HG03565 (cell line): Measurements from ENCODE around the gene LRCH2.
"Not testable (repeated sequence)": the region's sequence is repeated elsewhere in the genome, so short reads cannot be mapped to it uniquely, and the experiment has no call there.

Source experiments
- ATAC-seq: cut with Tn5 transposase; IDR thresholded peaks from one replicate; pipeline ENCODE4 v1.9.1; 2021; ENCODE audit warnings: mild to moderate bottlenecking, moderate library complexity; ENCODE audit not compliant: unreplicated experiment

The LRCH2 gene

DNA sequence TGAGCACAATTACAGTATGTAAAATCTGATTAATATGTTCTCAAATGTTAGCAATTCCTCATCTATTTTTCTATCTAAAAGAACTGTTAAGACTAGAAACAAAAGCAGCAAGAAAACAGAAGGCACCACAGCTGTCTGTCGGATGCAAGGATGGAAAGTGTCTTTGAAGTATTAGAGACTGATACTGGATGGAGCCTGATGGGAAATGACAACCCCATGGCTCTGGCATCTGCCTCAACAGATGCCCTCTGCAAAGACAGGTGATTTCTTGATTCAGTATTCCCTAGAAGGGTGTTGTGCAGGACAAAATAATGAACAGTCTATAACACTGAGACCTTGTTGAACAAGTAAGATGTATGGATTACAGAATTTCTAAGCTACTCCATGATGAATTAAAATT lies 19.7 kb downstream of the LRCH2 start:
- no peak for ATAC-seq

DNA sequence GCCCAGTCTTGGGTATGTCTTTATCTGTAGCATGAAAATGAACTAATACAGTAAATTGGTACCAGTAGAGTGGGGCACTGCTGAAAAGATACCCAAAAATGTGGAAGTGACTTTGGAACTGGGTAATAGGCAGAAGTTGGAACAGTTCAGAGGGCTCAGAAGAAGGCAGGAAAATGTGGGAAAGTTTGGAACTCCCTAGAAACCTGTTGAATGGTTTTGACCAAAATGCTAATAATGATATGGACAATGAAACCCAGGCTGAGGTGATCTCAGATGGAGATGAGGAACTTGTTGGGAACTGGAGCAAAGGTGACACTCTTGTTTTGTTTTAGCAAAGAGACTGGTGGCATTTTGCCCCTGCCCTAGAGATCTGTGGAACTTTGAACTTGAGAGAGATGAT lies 24.3 kb downstream of the LRCH2 start:
- not testable (repeated sequence) for ATAC-seq

DNA sequence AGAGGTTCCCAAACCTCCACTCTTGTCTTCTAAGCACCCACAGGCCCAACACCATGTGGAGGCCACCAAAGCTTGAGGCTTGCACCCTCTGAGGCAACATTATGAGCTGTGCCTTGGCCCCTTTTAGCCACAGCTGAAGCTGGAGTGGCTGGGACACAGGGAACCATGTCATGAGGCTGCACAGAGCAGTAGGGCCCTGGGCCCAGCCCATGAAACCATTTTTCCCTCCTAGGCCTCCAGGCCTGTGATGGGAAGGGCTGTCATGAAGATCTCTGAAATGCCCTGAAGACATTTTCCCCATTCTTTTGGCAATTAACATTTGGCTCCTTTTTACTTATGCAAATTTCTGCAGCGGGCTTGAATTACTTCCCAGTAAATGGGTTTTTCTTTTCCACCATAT lies 29.9 kb downstream of the LRCH2 start:
- ATAC-seq, result no peak

DNA sequence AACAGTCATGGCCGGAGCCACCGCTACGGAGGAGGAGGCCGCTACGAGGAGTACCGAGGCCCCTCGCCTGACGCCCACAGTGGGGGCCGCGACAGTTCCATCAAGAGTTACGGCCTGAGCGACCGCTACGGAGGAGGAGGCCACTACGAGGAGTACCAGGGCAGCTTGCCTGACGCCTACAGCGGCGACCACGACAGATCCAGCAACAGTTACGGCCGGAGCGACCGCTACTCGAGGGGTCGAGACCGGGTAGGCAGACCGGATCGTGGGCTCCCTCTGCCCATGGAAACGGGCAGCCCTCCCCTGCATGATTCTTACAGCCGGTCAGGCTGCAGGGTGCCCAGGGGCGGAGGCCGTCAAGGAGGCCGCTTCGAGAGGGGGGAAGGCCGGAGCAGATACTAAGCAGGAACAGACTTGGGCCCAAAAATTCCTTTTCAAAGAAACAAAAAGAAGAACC lies 41.6 kb downstream of the LRCH2 start:
- no peak for ATAC-seq

DNA sequence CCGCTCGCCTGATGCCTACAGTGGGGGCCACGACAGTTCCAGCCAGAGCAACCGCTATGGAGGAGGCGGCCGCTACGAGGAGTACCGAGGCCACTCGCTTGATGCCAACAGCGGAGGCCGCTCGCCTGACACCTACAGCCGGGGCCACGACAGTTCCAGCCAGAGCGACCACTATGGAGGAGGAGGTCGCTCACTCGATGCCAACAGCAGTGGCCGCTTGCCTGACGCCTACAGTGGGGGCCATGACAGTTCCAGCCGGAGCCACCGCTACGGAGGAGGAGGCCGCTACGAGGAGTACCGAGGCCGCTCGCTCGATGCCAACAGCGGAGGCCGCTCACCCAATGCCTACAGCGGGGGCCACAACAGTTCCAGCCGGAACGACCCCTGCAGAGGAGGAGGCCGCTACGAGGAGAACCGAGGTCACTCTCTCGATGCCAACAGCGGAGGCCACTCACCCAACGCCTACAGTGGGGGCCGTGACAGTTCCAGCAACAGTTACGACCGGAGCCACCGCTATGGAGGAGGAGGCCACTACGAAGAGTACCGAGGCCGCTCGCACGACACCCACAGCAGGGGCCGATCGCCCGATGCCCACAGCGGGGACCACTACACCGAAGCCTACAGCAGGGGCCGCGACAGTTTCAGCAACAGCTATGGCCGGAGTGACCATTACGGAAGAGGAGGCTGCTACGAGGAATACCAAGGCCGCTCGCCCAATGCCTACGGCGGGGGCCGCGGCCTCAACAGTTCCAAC lies 42.2 kb downstream of the LRCH2 start:
- no peak for ATAC-seq

DNA sequence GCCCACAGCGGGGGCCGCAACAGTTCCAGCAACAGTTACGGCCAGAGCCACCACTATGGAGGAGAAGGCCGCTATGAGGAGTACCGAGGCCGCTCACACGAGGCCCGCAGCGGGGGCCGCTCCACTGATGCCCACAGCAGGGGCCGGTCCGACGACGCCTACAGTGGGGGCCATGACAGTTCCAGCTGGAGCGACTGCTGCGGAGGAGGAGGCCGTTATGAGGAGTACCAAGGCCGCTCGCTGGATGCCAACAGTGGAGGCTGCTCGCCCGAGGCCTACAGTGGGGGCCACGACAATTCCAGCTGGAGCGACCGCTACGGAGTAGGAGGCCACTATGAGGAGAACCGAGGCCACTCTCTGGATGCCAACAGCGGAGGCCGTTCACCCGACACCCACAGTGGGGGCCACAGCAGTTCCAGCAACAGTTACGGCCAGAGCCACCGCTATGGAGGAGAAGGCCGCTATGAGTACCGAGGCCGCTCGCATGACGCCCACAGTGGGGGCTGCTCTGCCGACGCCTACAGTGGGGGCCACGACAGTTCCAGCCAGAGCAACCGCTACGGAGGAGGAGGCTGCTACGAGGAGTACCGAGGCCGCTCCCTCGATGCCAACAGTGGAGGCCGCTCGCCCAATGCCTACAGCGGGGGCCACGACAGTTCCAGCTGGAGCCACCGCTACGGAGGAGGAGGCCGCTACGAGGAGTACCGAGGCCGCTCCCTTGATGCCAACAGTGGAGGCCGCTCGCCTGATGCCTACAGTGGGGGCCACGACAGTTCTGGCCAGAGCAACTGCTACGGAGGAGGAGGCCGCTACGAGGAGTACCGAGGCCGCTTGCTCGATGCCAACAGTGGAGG lies 43.0 kb downstream of the LRCH2 start:
- ATAC-seq, result no peak

DNA sequence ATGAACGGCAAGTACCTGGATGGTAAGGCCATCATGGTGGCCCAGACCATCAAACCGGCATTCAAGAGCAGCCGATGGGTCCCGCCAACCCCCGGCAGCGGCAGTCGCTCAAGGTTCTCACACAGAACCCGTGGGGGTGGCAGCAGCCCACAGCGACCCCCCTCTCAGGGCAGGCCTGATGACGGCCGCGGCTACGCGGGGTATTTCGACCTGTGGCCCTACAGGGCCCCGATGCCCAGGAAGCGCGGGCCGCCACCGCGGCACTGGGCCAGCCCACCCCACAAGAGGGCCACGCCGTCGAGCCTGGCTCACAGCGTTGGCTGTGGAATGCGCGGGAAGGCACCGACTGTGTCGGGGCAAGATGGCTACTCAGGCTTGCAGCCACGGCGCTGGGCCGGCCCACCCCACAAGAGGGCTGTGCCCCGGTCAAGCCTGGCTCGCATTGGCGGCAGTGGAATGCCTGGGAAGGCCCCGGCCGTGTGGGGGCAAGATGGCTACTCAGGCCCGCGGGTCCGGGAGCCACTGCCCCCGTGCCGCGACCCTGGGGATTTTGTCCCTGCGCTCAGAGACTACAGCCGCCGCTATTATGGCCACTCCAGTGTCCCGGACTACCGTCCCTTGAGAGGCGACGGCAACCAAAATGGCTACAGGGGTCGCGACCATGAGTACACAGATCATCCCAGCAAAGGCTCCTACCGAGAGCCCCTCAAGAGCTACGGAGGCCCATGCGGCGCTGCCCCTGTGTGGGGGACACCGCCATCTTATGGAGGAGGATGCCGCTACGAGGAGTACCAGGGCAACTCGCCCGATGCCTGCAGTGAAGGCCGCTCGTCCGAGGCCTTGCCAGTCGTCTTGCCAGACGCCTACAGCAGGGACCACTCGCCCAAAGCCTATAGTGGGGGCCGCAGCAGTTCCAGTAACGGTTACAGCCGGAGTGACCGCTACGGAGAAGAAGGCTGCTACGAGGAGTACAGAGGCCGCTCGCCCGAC lies 44.0 kb downstream of the LRCH2 start:
- no peak for ATAC-seq

DNA sequence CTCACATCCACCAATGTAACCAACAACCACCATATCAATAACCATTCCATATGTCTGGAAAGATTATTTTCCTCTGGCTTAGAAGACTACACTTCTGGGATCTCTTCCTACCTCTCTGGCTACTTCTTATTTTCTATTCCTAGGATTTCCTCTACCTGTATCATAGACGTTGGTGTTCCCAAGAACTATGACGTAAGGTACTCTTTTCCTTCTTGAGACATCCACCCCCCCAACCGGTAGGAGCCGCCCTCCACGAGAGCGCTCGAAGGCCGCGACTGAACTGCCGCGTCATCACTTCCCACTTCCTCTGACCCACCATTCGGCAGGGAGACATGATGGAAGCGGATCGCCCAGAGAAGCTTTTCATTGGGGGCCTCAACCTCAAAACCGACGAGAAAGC lies 44.8 kb downstream of the LRCH2 start, which contains the start of gene RBMXL3:
Gene RBMXL3 (plus strand): TSS at position 301 of the 400 bp plus-strand sequence. CDS start 32 bp downstream, at position 333.
- no peak for ATAC-seq

DNA sequence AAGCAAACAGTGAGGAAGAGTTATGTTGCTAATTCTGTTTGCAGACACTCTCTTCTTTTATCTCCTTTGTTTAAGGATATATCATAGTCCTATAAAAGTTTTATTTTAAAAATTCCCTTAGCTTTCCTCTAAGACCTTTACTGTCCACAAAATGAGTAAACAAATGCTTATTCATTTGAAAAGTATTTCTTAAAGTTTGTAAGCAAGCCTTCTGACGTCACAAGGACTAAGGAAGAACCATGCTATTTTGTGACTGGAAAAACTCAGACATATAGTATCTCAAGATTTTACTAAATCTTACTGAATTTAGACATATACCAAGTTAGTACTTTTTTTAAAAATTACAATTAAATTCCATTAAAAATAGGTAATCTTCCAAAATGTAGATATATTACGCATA lies 49.9 kb downstream of the LRCH2 start:
- ATAC-seq, result no peak

DNA sequence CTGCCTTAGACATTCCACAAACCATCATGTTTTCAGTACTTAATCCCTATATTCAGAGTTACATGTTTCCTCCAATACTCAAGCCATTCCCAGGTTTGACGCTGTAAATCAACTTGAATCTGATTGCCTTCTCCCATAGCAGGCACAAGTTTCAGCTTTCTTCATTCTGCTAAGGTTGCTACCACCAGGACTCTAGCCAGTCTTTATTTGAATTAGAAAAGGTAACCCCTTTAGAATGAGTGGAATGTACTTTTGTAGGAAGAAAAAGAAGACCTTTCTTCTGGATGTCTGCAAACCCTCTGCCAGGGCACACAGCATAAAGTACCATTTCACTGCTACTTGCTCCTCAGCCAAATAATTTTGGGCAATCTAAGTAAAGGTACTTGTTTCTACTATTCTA lies 55.4 kb downstream of the LRCH2 start:
- no peak for ATAC-seq

DNA sequence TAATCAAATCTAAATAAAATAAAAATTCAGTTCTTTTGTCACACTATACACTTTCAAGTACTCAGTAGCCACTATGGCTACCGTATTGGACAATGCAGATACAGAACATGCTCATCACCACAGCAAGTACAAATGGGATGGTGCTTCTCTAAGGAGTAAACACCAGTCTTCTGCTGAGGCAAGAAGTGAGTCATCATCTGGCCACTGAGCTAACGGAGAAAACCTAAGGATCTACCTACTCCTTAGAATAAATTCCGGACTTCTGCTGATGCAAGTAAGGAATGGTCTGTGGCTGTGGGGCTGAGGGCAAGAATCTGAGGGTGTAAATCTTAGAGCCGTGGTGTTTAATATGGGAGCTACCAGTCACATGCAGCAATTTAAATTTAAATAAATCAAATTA lies 56.0 kb downstream of the LRCH2 start:
- ATAC-seq, result no peak

DNA sequence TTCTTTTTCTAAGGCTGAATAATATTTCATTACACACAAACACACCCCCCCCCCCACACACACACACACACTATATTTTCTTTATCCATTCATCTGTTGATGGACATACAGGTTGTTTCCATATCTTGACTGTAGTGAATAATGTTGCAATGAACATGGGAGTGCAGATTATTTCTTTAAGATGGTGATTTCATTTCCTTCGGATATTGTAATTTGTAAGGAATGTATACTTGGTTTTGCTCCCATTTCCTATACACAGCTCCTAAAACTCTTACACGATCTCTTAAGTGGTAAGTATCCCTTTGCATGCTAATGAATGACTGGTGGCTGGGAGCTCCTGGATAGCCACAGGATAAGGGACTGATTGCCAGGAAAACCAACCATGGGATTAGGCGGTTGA lies 59.3 kb downstream of the LRCH2 start:
- no peak for ATAC-seq

DNA sequence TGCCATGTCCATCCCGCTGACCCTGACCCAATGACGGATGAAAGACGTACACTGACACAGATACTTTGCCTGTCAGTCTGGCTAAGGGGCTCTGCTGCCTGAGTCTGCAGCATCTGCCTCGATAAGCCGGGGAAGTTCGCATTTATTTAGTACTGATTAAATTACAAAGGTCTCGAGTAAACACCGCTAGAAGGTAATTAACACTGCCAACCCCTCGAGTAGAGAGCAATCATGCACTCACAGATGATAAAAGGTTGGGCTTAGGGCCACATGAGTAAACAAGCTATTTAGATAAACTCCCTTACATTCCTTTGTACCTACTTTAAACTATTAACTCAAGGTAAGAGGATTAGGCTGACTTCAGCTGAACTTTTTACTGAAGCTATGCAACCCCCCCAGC lies 60.7 kb downstream of the LRCH2 start:
- no peak for ATAC-seq

DNA sequence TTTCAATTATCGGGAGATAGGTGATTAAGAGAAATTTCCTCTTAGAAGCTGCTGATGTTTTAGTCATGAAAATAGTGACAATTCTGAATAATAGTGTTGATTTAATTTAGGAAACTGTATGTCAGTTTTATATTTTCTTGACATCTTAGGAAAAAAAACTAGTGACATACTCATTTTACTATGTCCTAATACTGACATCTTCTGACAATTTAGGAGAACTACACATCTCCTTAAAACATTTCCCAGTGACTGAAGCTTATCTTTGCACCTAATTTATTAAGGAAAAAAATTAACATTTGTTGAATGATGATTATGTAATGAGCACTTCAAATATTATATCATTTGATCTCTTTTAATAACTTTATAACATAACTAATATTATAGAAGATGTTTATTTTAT lies 86.7 kb downstream of the LRCH2 start:
- no peak for ATAC-seq

DNA sequence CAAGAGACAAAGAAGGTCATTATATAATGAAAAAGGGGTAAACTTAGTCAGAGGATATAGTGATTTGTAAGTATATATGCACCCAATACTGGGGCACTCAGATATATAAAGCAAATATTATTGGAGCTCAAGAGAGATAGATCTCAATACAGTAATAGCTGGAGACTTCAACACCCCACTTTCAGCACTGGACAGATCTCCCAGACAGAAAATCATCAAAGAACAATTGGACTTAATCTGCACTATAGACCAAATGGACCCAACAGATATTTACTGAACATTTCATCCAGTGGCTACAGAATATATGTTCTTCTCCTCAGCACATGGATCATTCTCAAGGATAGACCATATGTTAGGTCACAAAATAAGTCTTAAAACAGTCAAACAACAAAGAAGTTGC lies 91.8 kb downstream of the LRCH2 start:
- ATAC-seq, result no peak

DNA sequence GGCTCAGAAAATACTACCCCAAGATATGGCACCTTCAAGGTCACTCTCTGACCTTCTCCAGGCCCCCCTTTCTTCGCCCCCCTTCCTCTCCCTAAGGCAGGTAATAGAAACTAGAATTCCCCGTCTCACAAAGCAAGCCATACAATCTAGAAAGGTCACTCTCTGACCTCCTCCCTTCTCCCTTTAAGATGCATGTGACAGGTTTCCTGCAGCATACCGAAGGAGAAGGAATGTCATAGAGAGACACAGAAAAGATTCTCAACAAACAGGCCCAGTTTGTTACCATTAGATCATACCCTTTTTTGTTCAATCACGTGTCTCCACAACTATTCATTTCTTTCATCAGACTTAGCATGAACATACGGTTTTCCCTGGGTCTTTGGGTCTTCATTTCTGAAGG lies 95.9 kb downstream of the LRCH2 start:
- no peak for ATAC-seq

DNA sequence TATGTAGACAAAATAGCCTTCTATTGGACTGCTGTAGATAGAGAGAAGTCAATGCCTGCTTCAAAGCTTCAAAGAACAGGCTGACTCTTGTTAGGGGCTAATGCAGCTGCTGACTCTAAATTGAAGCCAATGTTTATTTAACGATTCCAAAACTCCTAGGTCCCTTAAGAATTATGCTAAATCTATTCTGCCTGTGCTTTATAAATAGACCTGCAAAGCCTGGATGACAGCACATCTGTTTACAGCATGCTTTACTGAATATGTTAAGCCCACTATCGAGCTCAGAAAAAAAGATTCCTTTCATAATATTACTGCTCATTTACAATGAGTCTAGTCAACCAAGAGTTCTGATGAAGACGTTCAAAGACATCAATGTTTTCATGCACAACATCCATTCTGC lies 99.5 kb downstream of the LRCH2 start:
- ATAC-seq, result no peak

DNA sequence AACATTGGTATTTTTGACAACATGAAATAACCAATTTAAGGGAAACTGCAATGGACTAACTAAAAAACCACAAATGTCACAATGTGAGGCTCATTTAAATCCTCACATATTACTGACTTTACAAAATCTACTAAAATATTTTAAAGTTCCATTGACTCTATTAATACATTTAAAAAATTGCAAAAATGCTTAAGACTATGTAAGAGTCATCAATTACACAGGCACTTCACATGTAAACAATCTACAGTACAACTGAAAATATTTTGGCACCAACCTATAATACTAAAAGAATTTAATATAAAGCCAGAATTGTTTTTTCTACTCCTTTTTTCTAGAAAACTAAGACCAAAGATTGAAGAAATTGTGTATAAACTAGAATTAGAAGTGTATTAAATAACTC lies 121.5 kb downstream of the LRCH2 start:
- no peak for ATAC-seq

DNA sequence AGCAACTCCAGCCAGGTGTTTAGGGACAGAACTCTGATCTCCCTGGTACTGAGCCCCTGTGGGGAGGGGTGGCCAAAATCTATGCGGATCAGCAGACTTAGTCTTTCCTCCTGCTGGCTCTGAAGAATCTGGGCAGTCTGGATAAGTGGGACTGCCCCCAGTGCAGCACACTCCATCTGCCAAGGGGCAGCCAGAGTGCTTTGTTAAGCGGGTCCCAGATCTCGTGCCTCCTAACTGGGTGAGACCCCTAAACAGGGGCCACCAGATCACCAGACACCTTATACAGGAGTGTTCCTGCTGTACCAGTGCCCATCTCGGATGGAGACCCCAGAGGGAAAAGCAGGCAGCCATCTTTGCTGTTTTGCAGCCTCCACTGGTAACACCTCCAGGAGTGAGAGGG lies 135.0 kb downstream of the LRCH2 start:
- ATAC-seq, result no peak

DNA sequence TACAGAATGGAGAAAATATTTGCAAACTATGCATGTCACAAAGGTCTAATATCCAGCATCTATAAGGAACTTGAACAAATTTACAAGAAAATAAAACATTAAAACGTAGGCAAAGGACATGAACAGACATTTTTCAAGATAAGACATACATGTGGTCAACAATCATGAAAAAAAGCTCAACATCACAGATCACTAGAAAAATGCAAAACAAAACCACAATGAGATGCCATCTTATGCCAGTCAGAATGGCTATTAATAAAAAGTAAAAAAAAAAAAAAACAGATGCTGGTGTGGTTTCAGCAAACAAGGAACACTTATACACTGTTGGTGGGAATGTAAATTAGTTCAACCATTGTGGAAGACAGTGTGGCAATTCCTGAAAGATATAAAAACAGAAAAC lies 140.7 kb downstream of the LRCH2 start:
- ATAC-seq, result no peak

DNA sequence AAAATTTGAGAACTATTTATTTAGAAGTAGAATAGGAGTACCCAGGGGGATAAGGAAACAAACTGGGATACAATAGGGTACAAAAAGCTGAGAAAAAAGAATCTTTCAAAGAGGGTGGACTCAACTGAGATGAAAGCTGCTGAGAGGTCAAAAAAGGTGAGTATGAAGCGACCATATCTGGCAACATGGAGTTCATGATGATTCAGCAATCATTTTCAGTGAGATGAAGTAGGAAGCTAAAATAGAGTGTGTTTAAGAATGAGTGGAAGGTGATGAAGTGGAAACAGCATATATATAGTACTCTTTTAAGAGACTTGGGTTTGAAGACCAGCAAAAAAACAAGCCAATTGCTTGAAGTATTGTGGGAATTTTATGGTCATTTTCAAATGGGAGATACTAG lies 144.5 kb downstream of the LRCH2 start:
- no peak for ATAC-seq
